M059J (cell line): ENCODE measurements around the gene PSMD13. TPM values are rescaled to one million over a fixed set of nuclear protein-coding genes. Genes with fewer than 3 reads are reported as not detected.

Experiments used
- DNase-seq: peaks from one replicate; pipeline ENCODE4 v3.0.0-alpha.2; 2012; ENCODE audit warnings: low read depth
- total RNA-seq: library from RNA; depleted of rRNA; stranded (reverse); fragments of >200 nt; shearing (Covaris generic); gene quantifications from 2 replicates; pipeline ENCODE4 v1.2.3, GENCODE V29; 2014; rRNA removed

PSMD13 gene
- total RNA-seq, 1 experiment from 2014 or later, result 239 TPM

GRCh38 chr11:299081-299891 lies 62.5 kb downstream of the PSMD13 start, which contains the start of gene IFITM5:
IFITM5 (minus strand) TSS chr11:299526; CDS start chr11:299490, 36 bp downstream.
- no peak for DNase-seq

- DNase-seq, result no peak
These were observed 63.4 kb downstream of the PSMD13 start for GRCh38 chr11:299951-300735.

Other genes with a start within 250 kb of the PSMD13 start
- gene SCGB1C1, start 43.9 kb upstream of the PSMD13 start, total RNA-seq, result not detected in 2 replicates
- 28.9 and 30.5 TPM in 2 replicates for gene BET1L, start 29.6 kb upstream of the PSMD13 start, total RNA-seq
- 171 and 178 TPM in 2 replicates for gene RIC8A, start 29.3 kb upstream of the PSMD13 start, total RNA-seq
- gene SIRT3, start 634 bp upstream of the PSMD13 start, total RNA-seq, result 10.8 and 12.5 TPM in 2 replicates
- gene NLRP6, start 41.4 kb downstream of the PSMD13 start, total RNA-seq, result not detected in 2 replicates
- gene PGGHG, start 52.1 kb downstream of the PSMD13 start, total RNA-seq, result 5.2 and 8.5 TPM in 2 replicates
- not detected in 2 replicates for gene IFITM5, start 62.5 kb downstream of the PSMD13 start, total RNA-seq
- gene IFITM2, start 70.8 kb downstream of the PSMD13 start, total RNA-seq, result 80.0 and 89.8 TPM in 2 replicates
- 1,883 and 3,156 TPM in 2 replicates for gene IFITM1, start 77.1 kb downstream of the PSMD13 start, total RNA-seq
- gene IFITM3, start 83.9 kb downstream of the PSMD13 start, total RNA-seq, result 821 and 984 TPM in 2 replicates
- 2.8 and 9.4 TPM in 2 replicates for gene B4GALNT4, start 132.5 kb downstream of the PSMD13 start, total RNA-seq
- 7.9 and 10.6 TPM in 2 replicates for gene PKP3, start 157.2 kb downstream of the PSMD13 start, total RNA-seq
- 2.5 and 3.4 TPM in 2 replicates for gene SIGIRR, start 178.0 kb downstream of the PSMD13 start, total RNA-seq
- 0.20 TPM in 1 of 2 replicates, not detected in the other for gene ANO9, start 205.0 kb downstream of the PSMD13 start, total RNA-seq
- 27.5 and 35.5 TPM in 2 replicates for gene PTDSS2, start 213.3 kb downstream of the PSMD13 start, total RNA-seq